ENCODE data around the gene NHSL2.

NHSL2 gene

DNA sequence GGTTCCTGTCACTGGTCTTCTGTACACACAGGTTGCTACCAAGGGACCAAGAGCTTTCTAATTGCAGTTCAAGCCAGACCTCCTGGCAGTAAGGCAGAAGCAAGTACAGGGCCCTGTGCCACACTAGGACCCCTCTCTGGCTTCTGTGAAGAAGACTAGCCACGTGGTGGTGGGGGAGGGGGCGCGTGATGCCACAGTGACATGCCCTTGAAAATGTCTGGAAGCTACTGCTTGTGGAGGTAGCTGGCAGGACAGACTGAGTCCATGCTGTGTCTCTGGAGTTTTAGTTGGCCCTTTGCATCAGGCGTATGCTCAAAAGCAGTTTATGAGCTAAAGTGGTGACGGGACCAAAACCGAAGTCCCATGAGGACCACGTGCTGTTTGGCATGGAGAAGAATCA, 170.2 kb downstream of the NHSL2 start:
- H3K4me3 ChIP-seq (ENCODE audit: control insufficient read depth in 1 of 7, extremely low read depth in 1 of 7, insufficient read depth in 4 of 7, low read depth in 2 of 7, low read length in 6 of 7): peak overlapping the region in 3 of 7 experiments; percentile 37 to 52 (median 48)
- POLR2A ChIA-PET: no interaction called here
- H3K36me3 ChIP-seq (ENCODE audit: control insufficient read depth in 4 of 4, insufficient read depth in 4 of 4, low read length in 3 of 4): no peaks in the 10 kb centered on the region
- H3K4me1 ChIP-seq (ENCODE audit: control extremely low read depth in 1 of 4, control insufficient read depth in 4 of 4, insufficient read depth in 4 of 4, low read length in 3 of 4): peaks cover 14 to 61% (median 56%) of the 10 kb centered on the region in 4 experiments
- H3K9me3 ChIP-seq (ENCODE audit: control extremely low read depth in 1 of 5, control insufficient read depth in 4 of 5, insufficient read depth in 2 of 5, low read depth in 1 of 5, low read length in 4 of 5): no peaks in the 10 kb centered on the region
- DNase-seq: no peak
- 76% methylated on average over 7 of the region's 7 CpGs for WGBS (ENCODE audit: insufficient coverage)
- CTCF ChIA-PET: interaction anchor here (1.2 to 2.0 kb wide), 9 partner anchors 14 to 82 kb away, joined by 3 to 8 read pairs (median 4); no protein-coding TSS in a partner anchor
- peaks cover 0 to 11% (median 0%) of the 10 kb centered on the region in 5 experiments for H3K27me3 ChIP-seq (replicated peaks in 2 of 5; ENCODE audit: control insufficient read depth in 4 of 5, insufficient read depth in 5 of 5, low read length in 4 of 5)
- no peak overlapping the region for H3K27ac ChIP-seq (ENCODE audit: insufficient read depth in 1 of 2, low read depth in 1 of 2, low read length in 2 of 2, poor library complexity in 1 of 2, severe bottlenecking in 2 of 2)

- Histone ChIP-seq H3K4me3 (ENCODE audit: control insufficient read depth in 1 of 7, extremely low read depth in 1 of 7, insufficient read depth in 4 of 7, low read depth in 2 of 7, low read length in 6 of 7) (peak overlapping the region in 1 of 7 experiments; percentile 4), H3K27ac (ENCODE audit: insufficient read depth in 1 of 2, low read depth in 1 of 2, low read length in 2 of 2, poor library complexity in 1 of 2, severe bottlenecking in 2 of 2) (no peak overlapping the region), H3K9me3 (ENCODE audit: control extremely low read depth in 1 of 5, control insufficient read depth in 4 of 5, insufficient read depth in 2 of 5, low read depth in 1 of 5, low read length in 4 of 5) (no peaks in the 10 kb centered on the region), H3K27me3 (replicated peaks in 2 of 5; ENCODE audit: control insufficient read depth in 4 of 5, insufficient read depth in 5 of 5, low read length in 4 of 5) (peaks cover 0 to 15% (median 0%) of the 10 kb centered on the region in 5 experiments), H3K36me3 (ENCODE audit: control insufficient read depth in 4 of 4, insufficient read depth in 4 of 4, low read length in 3 of 4) (no peaks in the 10 kb centered on the region), H3K4me1 (ENCODE audit: control extremely low read depth in 1 of 4, control insufficient read depth in 4 of 4, insufficient read depth in 4 of 4, low read length in 3 of 4) (peaks cover 14 to 62% (median 56%) of the 10 kb centered on the region in 4 experiments)
- no peak for DNase-seq
- CTCF ChIA-PET: interaction anchor here (1.2 to 2.0 kb wide), 10 partner anchors 10 to 63 kb away, joined by 3 to 8 read pairs (median 4); no protein-coding TSS in a partner anchor
- WGBS (ENCODE audit: insufficient coverage): 52% methylated on average over 12 of the region's 12 CpGs
- POLR2A ChIA-PET: no interaction called here
Measured at GRCh38 chrX:72081605-72082320, 171.1 kb downstream of the NHSL2 start.

- DNase-seq: no peak
- no peaks in the 10 kb centered on the region for H3K36me3 ChIP-seq (ENCODE audit: control insufficient read depth in 4 of 4, insufficient read depth in 4 of 4, low read length in 3 of 4)
- H3K27me3 ChIP-seq (replicated peaks in 2 of 5; ENCODE audit: control insufficient read depth in 4 of 5, insufficient read depth in 5 of 5, low read length in 4 of 5): peaks cover 0 to 16% (median 0%) of the 10 kb centered on the region in 5 experiments
- peaks cover 14 to 47% (median 44%) of the 10 kb centered on the region in 4 experiments for H3K4me1 ChIP-seq (ENCODE audit: control extremely low read depth in 1 of 4, control insufficient read depth in 4 of 4, insufficient read depth in 4 of 4, low read length in 3 of 4)
- no peak overlapping the region for H3K4me3 ChIP-seq (ENCODE audit: control insufficient read depth in 1 of 7, extremely low read depth in 1 of 7, insufficient read depth in 4 of 7, low read depth in 2 of 7, low read length in 6 of 7)
- CTCF ChIA-PET: no interaction called here
- WGBS (ENCODE audit: insufficient coverage): no CpG with 5 or more reads among the region's 2 CpGs
- no peaks in the 10 kb centered on the region for H3K9me3 ChIP-seq (ENCODE audit: control extremely low read depth in 1 of 5, control insufficient read depth in 4 of 5, insufficient read depth in 2 of 5, low read depth in 1 of 5, low read length in 4 of 5)
- POLR2A ChIA-PET: no interaction called here
- H3K27ac ChIP-seq (ENCODE audit: insufficient read depth in 1 of 2, low read depth in 1 of 2, low read length in 2 of 2, poor library complexity in 1 of 2, severe bottlenecking in 2 of 2): no peak overlapping the region
Measured at GRCh38 chrX:72083291-72083690, 172.6 kb downstream of the NHSL2 start.

GRCh38 chrX:72084114-72084513, 173.5 kb downstream of the NHSL2 start:
- H3K27ac ChIP-seq (ENCODE audit: insufficient read depth in 1 of 2, low read depth in 1 of 2, low read length in 2 of 2, poor library complexity in 1 of 2, severe bottlenecking in 2 of 2): no peak overlapping the region
- no peak for DNase-seq
- CTCF ChIA-PET: no interaction called here
- no peak overlapping the region for H3K4me3 ChIP-seq (ENCODE audit: control insufficient read depth in 1 of 7, extremely low read depth in 1 of 7, insufficient read depth in 4 of 7, low read depth in 2 of 7, low read length in 6 of 7)
- no peaks in the 10 kb centered on the region for H3K36me3 ChIP-seq (ENCODE audit: control insufficient read depth in 4 of 4, insufficient read depth in 4 of 4, low read length in 3 of 4)
- 57% methylated on average over 1 of the region's 1 CpG for WGBS (ENCODE audit: insufficient coverage)
- peaks cover 9 to 39% (median 37%) of the 10 kb centered on the region in 4 experiments for H3K4me1 ChIP-seq (ENCODE audit: control extremely low read depth in 1 of 4, control insufficient read depth in 4 of 4, insufficient read depth in 4 of 4, low read length in 3 of 4)
- H3K9me3 ChIP-seq (ENCODE audit: control extremely low read depth in 1 of 5, control insufficient read depth in 4 of 5, insufficient read depth in 2 of 5, low read depth in 1 of 5, low read length in 4 of 5): no peaks in the 10 kb centered on the region
- H3K27me3 ChIP-seq (replicated peaks in 2 of 5; ENCODE audit: control insufficient read depth in 4 of 5, insufficient read depth in 5 of 5, low read length in 4 of 5): peaks cover 0 to 18% (median 0%) of the 10 kb centered on the region in 5 experiments
- POLR2A ChIA-PET: no interaction called here

DNA sequence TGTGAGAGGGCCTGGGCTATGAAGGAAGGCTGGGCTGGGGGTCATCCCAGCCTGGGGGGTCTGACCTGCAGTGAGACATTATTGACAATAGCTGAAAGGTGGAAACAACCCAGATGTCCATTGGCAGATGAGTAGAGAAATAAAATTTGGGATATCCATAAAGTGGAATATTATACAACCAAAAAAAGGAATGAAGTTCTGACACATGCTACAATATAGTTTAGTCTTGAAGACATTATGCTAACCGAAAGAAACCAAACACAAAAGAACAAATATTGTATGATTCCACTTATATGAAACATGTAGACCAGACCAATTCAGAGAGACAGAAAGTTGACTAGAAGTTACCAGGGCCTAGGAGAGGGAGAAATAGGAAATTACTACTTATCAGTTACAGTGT, 176.3 kb downstream of the NHSL2 start:
- Histone ChIP-seq H3K27ac (ENCODE audit: insufficient read depth in 1 of 2, low read depth in 1 of 2, low read length in 2 of 2, poor library complexity in 1 of 2, severe bottlenecking in 2 of 2) (no peak overlapping the region), H3K36me3 (ENCODE audit: control insufficient read depth in 4 of 4, insufficient read depth in 4 of 4, low read length in 3 of 4) (no peaks in the 10 kb centered on the region), H3K9me3 (ENCODE audit: control extremely low read depth in 1 of 5, control insufficient read depth in 4 of 5, insufficient read depth in 2 of 5, low read depth in 1 of 5, low read length in 4 of 5) (no peaks in the 10 kb centered on the region), H3K4me3 (ENCODE audit: control insufficient read depth in 1 of 7, extremely low read depth in 1 of 7, insufficient read depth in 4 of 7, low read depth in 2 of 7, low read length in 6 of 7) (no peak overlapping the region), H3K4me1 (ENCODE audit: control extremely low read depth in 1 of 4, control insufficient read depth in 4 of 4, insufficient read depth in 4 of 4, low read length in 3 of 4) (peaks cover 0 to 13% (median 9%) of the 10 kb centered on the region in 4 experiments), H3K27me3 (replicated peaks in 2 of 5; ENCODE audit: control insufficient read depth in 4 of 5, insufficient read depth in 5 of 5, low read length in 4 of 5) (peaks cover 0 to 15% (median 0%) of the 10 kb centered on the region in 5 experiments)
- no peak for DNase-seq
- WGBS (ENCODE audit: insufficient coverage): no CpG with 5 or more reads among the region's 1 CpG
- POLR2A ChIA-PET: no interaction called here
- CTCF ChIA-PET: interaction anchor here (0.7 to 2.0 kb wide), 2 partner anchors 8 to 40 kb away, joined by 4 read pairs; no protein-coding TSS in a partner anchor

DNA sequence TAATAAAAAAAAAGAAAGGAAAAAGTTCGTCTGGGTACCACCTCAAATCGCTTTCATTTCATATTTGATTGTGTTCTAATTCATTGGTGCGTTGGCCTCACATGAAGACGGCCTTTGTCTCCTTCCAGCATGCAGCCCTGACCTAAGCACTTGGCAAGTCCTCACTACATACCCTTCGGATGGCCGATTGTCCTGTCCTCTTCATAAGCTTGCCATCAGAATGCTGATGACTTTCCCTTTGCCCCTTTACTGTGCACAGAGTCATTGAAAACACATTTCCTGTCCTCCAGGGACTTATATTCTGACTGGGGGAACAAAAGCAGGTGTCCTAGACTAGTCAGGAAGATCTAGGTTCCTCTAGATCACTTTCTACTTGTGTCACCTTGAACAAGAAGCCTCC, 178.1 kb downstream of the NHSL2 start:
- ChIA-PET CTCF (no interaction called here), POLR2A (no interaction called here)
- no peaks in the 10 kb centered on the region for H3K36me3 ChIP-seq (ENCODE audit: control insufficient read depth in 4 of 4, insufficient read depth in 4 of 4, low read length in 3 of 4)
- DNase-seq: no peak
- no peak overlapping the region for H3K27ac ChIP-seq (ENCODE audit: insufficient read depth in 1 of 2, low read depth in 1 of 2, low read length in 2 of 2, poor library complexity in 1 of 2, severe bottlenecking in 2 of 2)
- no peaks in the 10 kb centered on the region for H3K9me3 ChIP-seq (ENCODE audit: control extremely low read depth in 1 of 5, control insufficient read depth in 4 of 5, insufficient read depth in 2 of 5, low read depth in 1 of 5, low read length in 4 of 5)
- H3K27me3 ChIP-seq (replicated peaks in 2 of 5; ENCODE audit: control insufficient read depth in 4 of 5, insufficient read depth in 5 of 5, low read length in 4 of 5): peaks cover 0 to 20% (median 0%) of the 10 kb centered on the region in 5 experiments
- peaks cover 0 to 6% (median 2%) of the 10 kb centered on the region in 4 experiments for H3K4me1 ChIP-seq (ENCODE audit: control extremely low read depth in 1 of 4, control insufficient read depth in 4 of 4, insufficient read depth in 4 of 4, low read length in 3 of 4)
- no peak overlapping the region for H3K4me3 ChIP-seq (ENCODE audit: control insufficient read depth in 1 of 7, extremely low read depth in 1 of 7, insufficient read depth in 4 of 7, low read depth in 2 of 7, low read length in 6 of 7)
- WGBS (ENCODE audit: insufficient coverage): 82% methylated on average over 6 of the region's 6 CpGs

DNA sequence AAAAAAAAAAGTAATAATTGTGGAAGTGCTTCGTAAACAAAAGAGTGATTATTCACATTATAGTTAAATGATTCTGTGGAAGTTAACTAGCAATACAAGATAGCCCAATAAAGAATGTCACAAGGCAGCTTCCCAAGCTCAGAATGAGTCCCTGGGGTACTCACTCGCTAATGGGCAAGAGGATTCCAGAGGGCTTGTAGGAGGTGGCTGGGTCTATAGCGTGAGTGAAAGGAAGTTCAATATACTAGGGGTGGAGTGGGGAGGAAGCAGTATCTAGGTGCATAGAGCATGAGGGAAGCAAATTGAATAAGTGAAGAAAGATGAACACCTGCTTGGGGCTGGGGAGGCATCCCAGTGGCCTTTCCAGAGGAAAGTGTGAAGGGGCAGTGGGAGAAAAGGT, 178.6 kb downstream of the NHSL2 start:
- H3K9me3 ChIP-seq (ENCODE audit: control extremely low read depth in 1 of 5, control insufficient read depth in 4 of 5, insufficient read depth in 2 of 5, low read depth in 1 of 5, low read length in 4 of 5): no peaks in the 10 kb centered on the region
- H3K27me3 ChIP-seq (replicated peaks in 2 of 5; ENCODE audit: control insufficient read depth in 4 of 5, insufficient read depth in 5 of 5, low read length in 4 of 5): peaks cover 0 to 20% (median 0%) of the 10 kb centered on the region in 5 experiments
- POLR2A ChIA-PET: no interaction called here
- DNase-seq: no peak
- H3K27ac ChIP-seq (ENCODE audit: insufficient read depth in 1 of 2, low read depth in 1 of 2, low read length in 2 of 2, poor library complexity in 1 of 2, severe bottlenecking in 2 of 2): no peak overlapping the region
- CTCF ChIA-PET: no interaction called here
- peaks cover 0 to 6% (median 2%) of the 10 kb centered on the region in 4 experiments for H3K4me1 ChIP-seq (ENCODE audit: control extremely low read depth in 1 of 4, control insufficient read depth in 4 of 4, insufficient read depth in 4 of 4, low read length in 3 of 4)
- WGBS (ENCODE audit: insufficient coverage): 78% methylated on average over 2 of the region's 3 CpGs
- no peaks in the 10 kb centered on the region for H3K36me3 ChIP-seq (ENCODE audit: control insufficient read depth in 4 of 4, insufficient read depth in 4 of 4, low read length in 3 of 4)
- no peak overlapping the region for H3K4me3 ChIP-seq (ENCODE audit: control insufficient read depth in 1 of 7, extremely low read depth in 1 of 7, insufficient read depth in 4 of 7, low read depth in 2 of 7, low read length in 6 of 7)
